WERI-Rb-1 (cell line): ENCODE data around the gene UNKL.

Experiments
- DNase-seq: peaks from one replicate; pipeline ENCODE4 v3.0.0-alpha.2; 2020
- H3K27ac ChIP-seq: fragments of 250-450 bp; sonication (Bioruptor Pico); 2 replicates; pipeline ENCODE4 v1.5.1; 2020; ENCODE audit warnings: mild to moderate bottlenecking, moderate library complexity
- H3K27me3 ChIP-seq: fragments of 250-450 bp; sonication (Bioruptor Pico); 2 replicates; pipeline ENCODE4 v1.5.1; 2021; ENCODE audit warnings: mild to moderate bottlenecking, low read depth, moderate library complexity; ENCODE audit not compliant: insufficient read depth, severe bottlenecking
- H3K36me3 ChIP-seq: fragments of 250-450 bp; sonication (Bioruptor Pico); 2 replicates; pipeline ENCODE4 v1.5.1; 2020; ENCODE audit warnings: mild to moderate bottlenecking, moderate library complexity
- H3K4me3 ChIP-seq: 2 replicates; pipeline ENCODE4 v1.5.1; 2011; ENCODE audit warnings: low read depth, mild to moderate bottlenecking, control low read depth, low read length
- H3K9me3 ChIP-seq: fragments of 250-450 bp; sonication (Bioruptor Pico); 2 replicates; pipeline ENCODE4 v1.5.1; 2021; ENCODE audit warnings: mild to moderate bottlenecking, moderate library complexity; ENCODE audit not compliant: severe bottlenecking
- TF ChIP-seq, protein P1 (sequence below): IDR thresholded peaks from 2 replicates; pipeline ENCODE4 v1.5.1; 2011; ENCODE audit warnings: low read depth, mild to moderate bottlenecking, control low read depth, inconsistent platforms, low read length

UNKL gene

DNA sequence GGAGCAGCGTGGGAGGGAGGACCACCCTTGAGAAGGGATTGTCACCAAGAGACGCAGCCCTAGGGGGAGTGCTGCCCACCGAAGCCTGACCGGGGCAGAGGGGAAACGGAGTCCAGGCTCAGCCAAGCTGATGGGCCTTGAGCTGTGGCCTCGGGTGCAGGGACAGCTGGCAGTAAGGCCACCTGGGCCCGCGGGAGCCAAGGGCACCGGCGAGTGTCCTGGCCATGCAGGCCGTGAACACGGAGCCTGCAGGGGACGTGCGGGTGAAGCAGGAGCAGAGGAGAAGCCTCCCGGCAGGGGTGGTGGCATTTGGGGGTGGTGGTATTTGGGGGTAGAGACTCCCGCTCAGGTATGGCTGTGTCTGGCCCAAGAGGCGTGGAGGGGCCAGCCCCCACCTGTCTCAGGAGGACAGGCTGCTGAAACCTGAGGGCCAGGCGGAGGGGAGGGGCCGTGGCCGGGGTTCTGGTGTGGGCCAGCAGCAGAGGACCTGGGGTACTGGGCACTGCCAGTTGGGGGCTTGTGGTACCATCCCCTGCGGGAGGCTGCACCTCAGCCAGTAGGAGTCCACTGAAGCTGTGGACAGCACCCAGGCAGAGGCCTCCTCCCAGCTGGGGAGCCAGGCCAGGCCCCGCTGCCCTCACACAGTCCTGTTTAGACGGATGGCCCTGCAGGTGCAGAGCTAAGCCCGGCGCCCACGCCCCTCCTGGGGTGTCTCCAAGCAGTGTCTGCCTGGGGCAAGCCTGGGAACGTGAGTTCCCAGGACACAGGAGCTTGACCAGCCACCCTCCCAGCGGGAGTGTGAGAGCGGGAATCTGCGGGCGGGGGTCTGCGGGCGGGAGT lies 58.2 kb downstream of the UNKL start:
- Histone ChIP-seq H3K4me3 (no peak overlapping the region), H3K9me3 (no peaks in the 10 kb centered on the region), H3K27me3 (no peaks in the 10 kb centered on the region), H3K36me3 (no peaks in the 10 kb centered on the region; the same call in 1 of the 2 replicates), H3K27ac (no peak overlapping the region)
- TF ChIP-seq, protein P1, sequence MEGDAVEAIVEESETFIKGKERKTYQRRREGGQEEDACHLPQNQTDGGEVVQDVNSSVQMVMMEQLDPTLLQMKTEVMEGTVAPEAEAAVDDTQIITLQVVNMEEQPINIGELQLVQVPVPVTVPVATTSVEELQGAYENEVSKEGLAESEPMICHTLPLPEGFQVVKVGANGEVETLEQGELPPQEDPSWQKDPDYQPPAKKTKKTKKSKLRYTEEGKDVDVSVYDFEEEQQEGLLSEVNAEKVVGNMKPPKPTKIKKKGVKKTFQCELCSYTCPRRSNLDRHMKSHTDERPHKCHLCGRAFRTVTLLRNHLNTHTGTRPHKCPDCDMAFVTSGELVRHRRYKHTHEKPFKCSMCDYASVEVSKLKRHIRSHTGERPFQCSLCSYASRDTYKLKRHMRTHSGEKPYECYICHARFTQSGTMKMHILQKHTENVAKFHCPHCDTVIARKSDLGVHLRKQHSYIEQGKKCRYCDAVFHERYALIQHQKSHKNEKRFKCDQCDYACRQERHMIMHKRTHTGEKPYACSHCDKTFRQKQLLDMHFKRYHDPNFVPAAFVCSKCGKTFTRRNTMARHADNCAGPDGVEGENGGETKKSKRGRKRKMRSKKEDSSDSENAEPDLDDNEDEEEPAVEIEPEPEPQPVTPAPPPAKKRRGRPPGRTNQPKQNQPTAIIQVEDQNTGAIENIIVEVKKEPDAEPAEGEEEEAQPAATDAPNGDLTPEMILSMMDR, result no peak
- DNase-seq, result no peak

DNA sequence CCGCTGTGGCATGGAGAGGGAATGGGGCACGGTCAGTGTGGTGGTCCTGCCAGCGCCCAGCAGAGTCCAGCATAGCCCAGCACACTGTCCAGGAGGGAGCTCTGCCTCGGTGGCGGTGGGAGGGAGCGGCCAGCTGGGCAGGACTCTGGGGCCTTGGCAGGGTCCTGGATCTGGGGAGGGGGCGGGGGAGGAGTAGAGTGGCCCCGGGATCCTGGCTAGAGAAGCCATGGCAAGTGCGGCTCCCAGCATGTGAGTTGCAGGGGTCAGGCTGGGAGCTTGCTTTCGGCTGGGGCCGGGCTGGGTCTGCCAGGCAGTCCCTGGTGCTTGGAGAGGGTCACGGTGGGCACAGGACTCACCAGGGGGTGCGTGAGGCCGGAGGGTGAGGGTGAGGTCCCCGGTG lies 58.9 kb downstream of the UNKL start:
- TF ChIP-seq, protein P1, result no peak

DNA sequence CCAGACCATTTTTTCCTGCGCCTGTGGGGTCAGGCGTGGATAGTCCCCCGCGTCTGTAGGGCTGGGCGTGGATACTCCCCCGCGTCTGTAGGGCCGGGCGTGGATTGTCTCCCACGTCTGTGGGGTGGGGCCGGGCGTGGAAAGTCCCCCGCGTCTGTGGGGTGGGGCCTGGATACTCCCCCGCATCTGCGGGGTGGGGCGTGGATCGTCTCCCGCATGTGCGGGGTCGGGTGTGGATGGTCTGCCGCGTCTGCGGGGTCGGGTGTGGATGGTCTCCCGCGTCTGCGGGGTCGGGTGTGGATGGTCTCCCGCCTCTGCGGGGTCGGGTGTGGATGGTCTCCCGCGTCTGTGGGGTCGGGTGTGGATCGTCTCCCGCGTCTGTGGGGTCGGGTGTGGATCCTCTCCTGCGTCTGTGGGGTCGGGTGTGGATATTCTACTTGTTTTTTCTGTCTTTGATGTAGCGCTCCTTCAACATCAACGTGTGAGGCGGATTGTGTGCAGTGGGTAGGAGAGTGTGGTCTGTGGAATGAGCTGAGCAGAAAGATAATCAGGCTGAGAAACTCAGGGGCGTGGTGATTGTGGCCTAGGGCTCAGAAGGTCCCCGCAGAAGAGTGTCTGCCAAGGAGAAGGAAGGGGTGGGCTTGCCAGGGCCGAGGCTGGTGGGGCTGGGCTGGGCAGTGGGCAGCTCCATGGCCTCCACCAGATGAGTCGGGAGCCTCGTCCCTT lies 59.5 kb downstream of the UNKL start:
- Histone ChIP-seq H3K9me3 (no peaks in the 10 kb centered on the region), H3K27ac (no peak overlapping the region), H3K4me3 (no peak overlapping the region), H3K27me3 (no peaks in the 10 kb centered on the region), H3K36me3 (peaks cover 7% of the 10 kb centered on the region)
- TF ChIP-seq, protein P1, result no peak
- DNase-seq, result no peak

More for the DNA sequence above, 58.9 kb downstream of the UNKL start:
- Histone ChIP-seq H3K4me3 (no peak overlapping the region), H3K9me3 (no peaks in the 10 kb centered on the region), H3K27ac (no peak overlapping the region), H3K27me3 (no peaks in the 10 kb centered on the region), H3K36me3 (peaks cover 1% of the 10 kb centered on the region)
- DNase-seq, result no peak

DNA sequence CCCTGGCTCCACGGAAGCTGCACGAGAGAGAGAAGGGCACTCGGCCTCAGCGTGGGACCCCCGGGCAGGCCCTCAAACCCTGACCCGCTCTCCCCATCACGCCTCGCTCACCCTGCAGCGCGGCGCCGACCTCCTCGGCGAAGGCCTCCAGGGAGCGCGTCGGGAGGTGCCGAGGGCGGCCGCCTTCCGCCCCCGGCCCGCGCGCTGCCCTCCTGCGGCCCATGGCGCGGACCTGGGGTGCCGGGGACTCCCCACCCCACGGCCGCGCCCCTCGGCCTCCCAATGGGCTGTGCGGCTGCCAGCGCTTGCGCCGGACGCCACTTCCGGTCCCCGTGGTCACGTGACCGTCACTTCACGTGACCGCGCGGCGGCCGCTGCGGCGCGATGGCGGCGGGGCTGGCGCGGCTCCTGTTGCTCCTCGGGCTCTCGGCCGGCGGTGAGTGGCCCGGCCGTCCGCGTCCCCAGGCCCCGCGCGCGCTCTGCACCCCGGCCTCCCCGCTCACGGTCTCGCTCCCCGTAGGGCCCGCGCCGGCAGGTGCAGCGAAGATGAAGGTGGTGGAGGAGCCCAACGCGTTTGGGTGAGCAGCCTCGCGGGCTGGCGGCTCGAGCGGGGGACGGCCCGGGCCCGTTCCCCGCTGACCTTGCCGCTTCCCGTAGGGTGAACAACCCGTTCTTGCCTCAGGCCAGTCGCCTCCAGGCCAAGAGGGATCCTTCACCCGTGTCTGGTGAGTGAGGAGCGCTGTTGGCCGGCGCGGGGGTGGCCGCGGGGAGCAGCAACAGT lies 62.7 kb downstream of the UNKL start, which contains the start of the genes GNPTG and TSR3:
TSS of gene GNPTG (plus strand) at position 350 of the 781 bp plus-strand sequence. CDS start at position 385, 35 bp downstream.
TSS of gene TSR3 (minus strand) at position 297 of the 781 bp plus-strand sequence. CDS start at position 223, 74 bp downstream.
- peak within 1 kb of the TSS; percentile 52 for H3K27ac ChIP-seq

DNA sequence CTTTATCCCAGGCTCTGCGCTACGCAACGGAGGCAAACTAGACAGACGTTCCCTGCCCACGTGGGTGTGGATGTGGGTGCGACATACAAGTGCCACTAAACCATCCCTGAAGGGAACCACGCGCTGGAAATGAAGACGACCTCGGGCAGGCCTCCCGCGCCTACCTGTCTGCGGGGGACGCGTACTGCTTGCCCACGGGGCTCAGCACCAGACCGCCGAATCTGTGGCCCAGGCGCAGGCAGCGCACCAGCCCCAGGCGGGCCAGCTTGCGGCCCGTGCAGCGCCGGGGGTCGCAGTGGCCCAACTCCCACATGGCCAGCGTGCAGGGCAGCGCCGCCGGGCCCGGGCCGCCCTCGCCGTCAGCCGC lies 63.3 kb downstream of the UNKL start:
- H3K4me3 ChIP-seq, result peak overlapping the region; percentile 92
- no peaks in the 10 kb centered on the region for H3K9me3 ChIP-seq
- H3K27ac ChIP-seq, result peak overlapping the region; percentile 52
- no peak for DNase-seq
- H3K27me3 ChIP-seq, result no peaks in the 10 kb centered on the region
- peaks cover 24% of the 10 kb centered on the region for H3K36me3 ChIP-seq
- TF ChIP-seq, protein P1, result no peak

More for the DNA sequence above, 62.7 kb downstream of the UNKL start, which contains the start of the genes GNPTG and TSR3:
- no peaks in the 10 kb centered on the region for H3K9me3 ChIP-seq
- DNase-seq, result peak; percentile 79
- H3K27me3 ChIP-seq, result no peaks in the 10 kb centered on the region
- TF ChIP-seq, protein P1, result no peak
- H3K4me3 ChIP-seq, result peak within 1 kb of the TSS; percentile 92
- H3K36me3 ChIP-seq, result peaks cover 24% of the 10 kb centered on the region
